Upper lobe of left lung (tissue), 4 donors: ENCODE results near the gene KCNMA1.

Experiments used
- CTCF ChIP-seq, 6 experiments: fragments of 450-650 bp in 4 of 6; fragments of 200-600 bp in 2 of 6; sonication (generic) in 2 of 6; IDR thresholded peaks; one replicate each; pipeline ENCODE4 v1.5.1; 2016 to 2019; ENCODE audit warnings: antibody characterized with exemption in 6 of 6
- EP300 ChIP-seq, 4 donors: sonication (generic); formaldehyde crosslinking; IDR thresholded peaks; one replicate each; pipeline ENCODE4 v1.5.1; 2017; ENCODE audit warnings: antibody characterized with exemption in 4 of 4, control low read depth in 2 of 4
- POLR2A ChIP-seq, 4 donors: fragments of 450-650 bp; IDR thresholded peaks; one replicate each; pipeline ENCODE4 v1.5.1; 2016 to 2017; ENCODE audit warnings: antibody characterized with exemption in 4 of 4, mild to moderate bottlenecking in 2 of 4
- POLR2AphosphoS5 ChIP-seq, 2 donors: sonication (generic); formaldehyde crosslinking; IDR thresholded peaks; one replicate each; pipeline ENCODE4 v1.5.1; 2017; ENCODE audit warnings: antibody characterized with exemption in 2 of 2

- TF ChIP-seq CTCF (IDR thresholded peaks at IDR 0.05) (peak in 4 of 6 experiments; percentile 25 to 38 (median 31)), POLR2AphosphoS5 (IDR thresholded peaks at IDR 0.05) (no peak), POLR2A (IDR thresholded peaks at IDR 0.05) (no peak), EP300 (IDR thresholded peaks at IDR 0.05) (no peak)
Observed at GRCh38 chr10:77036993-77037734, 600.4 kb downstream of the KCNMA1 start.
